GM23338 (cell line): Measurements from ENCODE around the gene MLLT3. TPM values are rescaled to one million over a fixed set of nuclear protein-coding genes. Genes with fewer than 3 reads are reported as not detected.

ENCODE experiments used
- ATAC-seq: fragments of 200-7000 bp; cut with Tn5 transposase; 3 replicates; pipeline ENCODE4 v1.9.1; 2020
- DNase-seq: peaks from one replicate; pipeline ENCODE4 v3.0.0-alpha.2; 2015; ENCODE audit warnings: low spot score
- H2AFZ ChIP-seq: fragments of 200-600 bp; sonication (generic); 2 replicates; pipeline ENCODE4 v1.8.0; 2016; ENCODE audit warnings: antibody characterized with exemption, mild to moderate bottlenecking, moderate library complexity
- H3F3A ChIP-seq: fragments of 200-600 bp; sonication (generic); replicated peaks from 2 replicates; pipeline ENCODE4 v1.8.0; 2017; ENCODE audit warnings: antibody characterized with exemption, mixed run types, low read depth
- H3K27ac ChIP-seq: fragments of 200-600 bp; sonication (generic); 2 replicates; pipeline ENCODE4 v1.6.1; 2016; ENCODE audit warnings: low read depth
- H3K27me3 ChIP-seq: fragments of 200-600 bp; sonication (generic); 2 replicates; pipeline ENCODE4 v1.8.0; 2016; ENCODE audit warnings: mild to moderate bottlenecking, mixed run types, moderate library complexity; ENCODE audit not compliant: insufficient read depth
- H3K36me3 ChIP-seq: fragments of 200-600 bp; sonication (generic); 2 replicates; pipeline ENCODE4 v1.8.0; 2016; ENCODE audit warnings: mild to moderate bottlenecking; ENCODE audit not compliant: insufficient read depth
- H3K4me1 ChIP-seq: fragments of 200-600 bp; sonication (generic); 2 replicates; pipeline ENCODE4 v1.8.0; 2016; ENCODE audit warnings: mild to moderate bottlenecking, moderate library complexity; ENCODE audit not compliant: insufficient read depth
- H3K4me2 ChIP-seq: fragments of 200-600 bp; sonication (generic); 2 replicates; pipeline ENCODE4 v1.7.1; 2017; ENCODE audit warnings: mixed run types
- H3K4me3 ChIP-seq: fragments of 200-600 bp; sonication (generic); 2 replicates; pipeline ENCODE4 v1.6.1; 2016; ENCODE audit warnings: mixed run types
- H3K79me2 ChIP-seq: fragments of 200-600 bp; sonication (generic); replicated peaks from 2 replicates; pipeline ENCODE4 v1.8.0; 2017; ENCODE audit warnings: mild to moderate bottlenecking; ENCODE audit not compliant: insufficient read depth
- H3K9me2 ChIP-seq: fragments of 200-600 bp; sonication (generic); 2 replicates; pipeline ENCODE4 v1.8.0; 2017; ENCODE audit not compliant: insufficient read depth
- H4K20me1 ChIP-seq: fragments of 200-600 bp; sonication (generic); replicated peaks from 2 replicates; pipeline ENCODE4 v1.8.0; 2017; ENCODE audit warnings: mild to moderate bottlenecking; ENCODE audit not compliant: insufficient read depth
- H3K27ac Mint-ChIP-seq: 2 replicates; pipeline ENCODE4 v1.8.0; 2020; ENCODE audit warnings: inconsistent platforms, mild to moderate bottlenecking, moderate library complexity, mixed read lengths
- H3K27me3 Mint-ChIP-seq: 3 replicates; pipeline ENCODE4 v1.8.0; 2022; ENCODE audit warnings: low read depth, mild to moderate bottlenecking, moderate library complexity, mixed read lengths, inconsistent platforms; ENCODE audit not compliant: insufficient read depth, poor library complexity
- H3K36me3 Mint-ChIP-seq: 3 replicates; pipeline ENCODE4 v1.8.0; 2021; ENCODE audit warnings: low read depth, mild to moderate bottlenecking, inconsistent platforms, moderate library complexity, mixed read lengths
- H3K4me1 Mint-ChIP-seq: 3 replicates; pipeline ENCODE4 v1.8.0; 2020; ENCODE audit warnings: mild to moderate bottlenecking, inconsistent platforms, mixed read lengths
- H3K4me3 Mint-ChIP-seq: 3 replicates; pipeline ENCODE4 v1.8.0; 2021; ENCODE audit warnings: moderate library complexity, mild to moderate bottlenecking, inconsistent platforms, mixed read lengths
- H3K9me3 Mint-ChIP-seq: 3 replicates; pipeline ENCODE4 v1.8.0; 2020; ENCODE audit warnings: moderate library complexity, mild to moderate bottlenecking, inconsistent platforms, mixed read lengths
- CREB1 ChIP-seq: fragments of 250-450 bp; sonication (Bioruptor Pico); IDR thresholded peaks from 2 replicates; pipeline ENCODE4 v1.5.0; 2020; ENCODE audit warnings: low read depth, mild to moderate bottlenecking, moderate library complexity
- EZH2 ChIP-seq: fragments of 200-600 bp; sonication (generic); IDR thresholded peaks from one replicate; pipeline ENCODE4 v1.8.0; 2017; ENCODE audit warnings: antibody characterized with exemption, mild to moderate bottlenecking, low read depth; ENCODE audit not compliant: unreplicated experiment
- EZH2phosphoT487 ChIP-seq: fragments of 200-600 bp; sonication (generic); IDR thresholded peaks from one replicate; pipeline ENCODE4 v1.8.1; 2018; ENCODE audit warnings: antibody characterized with exemption; ENCODE audit not compliant: unreplicated experiment
- JUNB ChIP-seq: IDR thresholded peaks from one replicate; pipeline ENCODE4 v1.6.1; 2016; ENCODE audit warnings: antibody characterized with exemption; ENCODE audit not compliant: unreplicated experiment
- NANOG ChIP-seq: IDR thresholded peaks from 2 replicates; pipeline ENCODE4 v1.6.1; 2016; ENCODE audit warnings: antibody characterized with exemption, borderline replicate concordance
- POLR2AphosphoS5 ChIP-seq: IDR thresholded peaks from 2 replicates; pipeline ENCODE4 v1.6.1; 2016; ENCODE audit warnings: antibody characterized with exemption, low read depth
- STAT1 ChIP-seq: IDR thresholded peaks from one replicate; pipeline ENCODE4 v1.6.1; 2016; ENCODE audit warnings: antibody characterized with exemption; ENCODE audit not compliant: unreplicated experiment
- ZNF114 ChIP-seq: fragments of 250-450 bp; sonication (Bioruptor Pico); IDR thresholded peaks from 2 replicates; pipeline ENCODE4 v1.5.0; 2020; ENCODE audit warnings: mild to moderate bottlenecking, moderate library complexity
- ZNF331 ChIP-seq: fragments of 250-450 bp; sonication (Bioruptor Pico); IDR thresholded peaks from 2 replicates; pipeline ENCODE4 v1.5.0; 2020; ENCODE audit warnings: low read depth, mild to moderate bottlenecking, moderate library complexity
- polyA plus RNA-seq: library from polyadenylated mRNA; unstranded; fragments of >200 nt; fragmentation: Nextera tagmentation; extraction: Ambion mirVana; gene quantifications from 2 replicates; pipeline ENCODE4 v1.2.1, GENCODE V29; 2016
- total RNA-seq: library from RNA; depleted of rRNA; stranded (reverse); fragments of >200 nt; shearing (Covaris generic); gene quantifications from 2 replicates; pipeline ENCODE4 v1.2.3, GENCODE V29; 2014
- TF ChIP-seq, protein P1 (sequence below): fragments of 250-450 bp; sonication (Bioruptor Pico); IDR thresholded peaks from 2 replicates; pipeline ENCODE4 v1.5.0; 2020; ENCODE audit warnings: mild to moderate bottlenecking, moderate library complexity
- TF ChIP-seq, protein P2 (sequence below): IDR thresholded peaks from one replicate; pipeline ENCODE4 v1.6.1; 2018; ENCODE audit warnings: antibody characterized with exemption; ENCODE audit not compliant: unreplicated experiment
- TF ChIP-seq, protein P3 (sequence below): IDR thresholded peaks from 2 replicates; pipeline ENCODE4 v1.6.1; 2016; ENCODE audit warnings: antibody characterized with exemption
- TF ChIP-seq, protein P4 (sequence below), 2 experiments: fragments of 200-600 bp in 1 of 2; sonication (generic) in 1 of 2; conservative IDR thresholded peaks; 2 replicates each; pipeline versions ENCODE4 v1.5.1 to v1.6.1; 2016 to 2017; ENCODE audit warnings: antibody characterized with exemption in 2 of 2, low read depth in 2 of 2, mild to moderate bottlenecking in 2 of 2, moderate library complexity in 1 of 2

Gene MLLT3
- total and polyA plus RNA-seq, 2 experiments from 2014 or later: 7.5 to 9.5 TPM

DNA sequence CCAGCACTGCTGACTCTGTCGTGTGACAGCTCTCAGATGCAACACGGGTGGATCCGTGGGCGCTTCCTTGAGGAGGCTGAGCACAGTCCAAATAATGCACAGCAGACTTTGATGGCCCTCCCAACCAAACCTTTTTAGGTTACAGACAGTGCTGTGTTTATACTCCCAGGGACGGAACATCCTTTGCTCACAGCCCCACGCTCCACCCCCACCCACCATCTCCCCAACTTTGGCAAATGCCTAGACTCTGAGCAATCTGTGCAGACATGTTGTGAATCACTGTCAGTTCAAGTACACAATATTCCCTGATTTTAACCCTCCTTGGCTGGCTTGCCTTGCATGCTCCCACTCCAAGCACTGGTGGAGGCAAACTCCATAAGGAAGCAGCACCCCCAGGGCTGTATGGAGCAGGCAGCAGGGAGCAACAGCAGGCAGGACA is 324.6 kb downstream of the MLLT3 start:
- Histone ChIP-seq H3K4me2 (no peak overlapping the region), H2AFZ (no peak overlapping the region)
- TF ChIP-seq JUNB: no peak
- TF ChIP-seq, protein P1, sequence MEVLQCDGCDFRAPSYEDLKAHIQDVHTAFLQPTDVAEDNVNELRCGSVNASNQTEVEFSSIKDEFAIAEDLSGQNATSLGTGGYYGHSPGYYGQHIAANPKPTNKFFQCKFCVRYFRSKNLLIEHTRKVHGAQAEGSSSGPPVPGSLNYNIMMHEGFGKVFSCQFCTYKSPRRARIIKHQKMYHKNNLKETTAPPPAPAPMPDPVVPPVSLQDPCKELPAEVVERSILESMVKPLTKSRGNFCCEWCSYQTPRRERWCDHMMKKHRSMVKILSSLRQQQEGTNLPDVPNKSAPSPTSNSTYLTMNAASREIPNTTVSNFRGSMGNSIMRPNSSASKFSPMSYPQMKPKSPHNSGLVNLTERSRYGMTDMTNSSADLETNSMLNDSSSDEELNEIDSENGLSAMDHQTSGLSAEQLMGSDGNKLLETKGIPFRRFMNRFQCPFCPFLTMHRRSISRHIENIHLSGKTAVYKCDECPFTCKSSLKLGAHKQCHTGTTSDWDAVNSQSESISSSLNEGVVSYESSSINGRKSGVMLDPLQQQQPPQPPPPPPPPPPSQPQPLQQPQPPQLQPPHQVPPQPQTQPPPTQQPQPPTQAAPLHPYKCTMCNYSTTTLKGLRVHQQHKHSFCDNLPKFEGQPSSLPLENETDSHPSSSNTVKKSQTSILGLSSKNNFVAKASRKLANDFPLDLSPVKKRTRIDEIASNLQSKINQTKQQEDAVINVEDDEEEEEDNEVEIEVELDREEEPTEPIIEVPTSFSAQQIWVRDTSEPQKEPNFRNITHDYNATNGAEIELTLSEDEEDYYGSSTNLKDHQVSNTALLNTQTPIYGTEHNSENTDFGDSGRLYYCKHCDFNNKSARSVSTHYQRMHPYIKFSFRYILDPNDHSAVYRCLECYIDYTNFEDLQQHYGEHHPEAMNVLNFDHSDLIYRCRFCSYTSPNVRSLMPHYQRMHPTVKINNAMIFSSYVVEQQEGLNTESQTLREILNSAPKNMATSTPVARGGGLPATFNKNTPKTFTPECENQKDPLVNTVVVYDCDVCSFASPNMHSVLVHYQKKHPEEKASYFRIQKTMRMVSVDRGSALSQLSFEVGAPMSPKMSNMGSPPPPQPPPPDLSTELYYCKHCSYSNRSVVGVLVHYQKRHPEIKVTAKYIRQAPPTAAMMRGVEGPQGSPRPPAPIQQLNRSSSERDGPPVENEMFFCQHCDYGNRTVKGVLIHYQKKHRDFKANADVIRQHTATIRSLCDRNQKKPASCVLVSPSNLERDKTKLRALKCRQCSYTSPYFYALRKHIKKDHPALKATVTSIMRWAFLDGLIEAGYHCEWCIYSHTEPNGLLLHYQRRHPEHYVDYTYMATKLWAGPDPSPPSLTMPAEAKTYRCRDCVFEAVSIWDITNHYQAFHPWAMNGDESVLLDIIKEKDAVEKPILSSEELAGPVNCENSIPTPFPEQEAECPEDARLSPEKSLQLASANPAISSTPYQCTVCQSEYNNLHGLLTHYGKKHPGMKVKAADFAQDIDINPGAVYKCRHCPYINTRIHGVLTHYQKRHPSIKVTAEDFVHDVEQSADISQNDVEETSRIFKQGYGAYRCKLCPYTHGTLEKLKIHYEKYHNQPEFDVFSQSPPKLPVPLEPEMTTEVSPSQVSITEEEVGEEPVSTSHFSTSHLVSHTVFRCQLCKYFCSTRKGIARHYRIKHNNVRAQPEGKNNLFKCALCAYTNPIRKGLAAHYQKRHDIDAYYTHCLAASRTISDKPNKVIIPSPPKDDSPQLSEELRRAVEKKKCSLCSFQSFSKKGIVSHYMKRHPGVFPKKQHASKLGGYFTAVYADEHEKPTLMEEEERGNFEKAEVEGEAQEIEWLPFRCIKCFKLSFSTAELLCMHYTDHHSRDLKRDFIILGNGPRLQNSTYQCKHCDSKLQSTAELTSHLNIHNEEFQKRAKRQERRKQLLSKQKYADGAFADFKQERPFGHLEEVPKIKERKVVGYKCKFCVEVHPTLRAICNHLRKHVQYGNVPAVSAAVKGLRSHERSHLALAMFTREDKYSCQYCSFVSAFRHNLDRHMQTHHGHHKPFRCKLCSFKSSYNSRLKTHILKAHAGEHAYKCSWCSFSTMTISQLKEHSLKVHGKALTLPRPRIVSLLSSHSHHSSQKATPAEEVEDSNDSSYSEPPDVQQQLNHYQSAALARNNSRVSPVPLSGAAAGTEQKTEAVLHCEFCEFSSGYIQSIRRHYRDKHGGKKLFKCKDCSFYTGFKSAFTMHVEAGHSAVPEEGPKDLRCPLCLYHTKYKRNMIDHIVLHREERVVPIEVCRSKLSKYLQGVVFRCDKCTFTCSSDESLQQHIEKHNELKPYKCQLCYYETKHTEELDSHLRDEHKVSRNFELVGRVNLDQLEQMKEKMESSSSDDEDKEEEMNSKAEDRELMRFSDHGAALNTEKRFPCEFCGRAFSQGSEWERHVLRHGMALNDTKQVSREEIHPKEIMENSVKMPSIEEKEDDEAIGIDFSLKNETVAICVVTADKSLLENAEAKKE: no peak
- no peak for TF ChIP-seq NANOG
- no peak for TF ChIP-seq EZH2
- TF ChIP-seq EZH2phosphoT487: no peak
- no peak for TF ChIP-seq ZNF114
- no peak for TF ChIP-seq ZNF331 (CRISPR knock-in tag)
- TF ChIP-seq, protein P2, sequence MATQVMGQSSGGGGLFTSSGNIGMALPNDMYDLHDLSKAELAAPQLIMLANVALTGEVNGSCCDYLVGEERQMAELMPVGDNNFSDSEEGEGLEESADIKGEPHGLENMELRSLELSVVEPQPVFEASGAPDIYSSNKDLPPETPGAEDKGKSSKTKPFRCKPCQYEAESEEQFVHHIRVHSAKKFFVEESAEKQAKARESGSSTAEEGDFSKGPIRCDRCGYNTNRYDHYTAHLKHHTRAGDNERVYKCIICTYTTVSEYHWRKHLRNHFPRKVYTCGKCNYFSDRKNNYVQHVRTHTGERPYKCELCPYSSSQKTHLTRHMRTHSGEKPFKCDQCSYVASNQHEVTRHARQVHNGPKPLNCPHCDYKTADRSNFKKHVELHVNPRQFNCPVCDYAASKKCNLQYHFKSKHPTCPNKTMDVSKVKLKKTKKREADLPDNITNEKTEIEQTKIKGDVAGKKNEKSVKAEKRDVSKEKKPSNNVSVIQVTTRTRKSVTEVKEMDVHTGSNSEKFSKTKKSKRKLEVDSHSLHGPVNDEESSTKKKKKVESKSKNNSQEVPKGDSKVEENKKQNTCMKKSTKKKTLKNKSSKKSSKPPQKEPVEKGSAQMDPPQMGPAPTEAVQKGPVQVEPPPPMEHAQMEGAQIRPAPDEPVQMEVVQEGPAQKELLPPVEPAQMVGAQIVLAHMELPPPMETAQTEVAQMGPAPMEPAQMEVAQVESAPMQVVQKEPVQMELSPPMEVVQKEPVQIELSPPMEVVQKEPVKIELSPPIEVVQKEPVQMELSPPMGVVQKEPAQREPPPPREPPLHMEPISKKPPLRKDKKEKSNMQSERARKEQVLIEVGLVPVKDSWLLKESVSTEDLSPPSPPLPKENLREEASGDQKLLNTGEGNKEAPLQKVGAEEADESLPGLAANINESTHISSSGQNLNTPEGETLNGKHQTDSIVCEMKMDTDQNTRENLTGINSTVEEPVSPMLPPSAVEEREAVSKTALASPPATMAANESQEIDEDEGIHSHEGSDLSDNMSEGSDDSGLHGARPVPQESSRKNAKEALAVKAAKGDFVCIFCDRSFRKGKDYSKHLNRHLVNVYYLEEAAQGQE: no peak
- TF ChIP-seq, protein P3, sequence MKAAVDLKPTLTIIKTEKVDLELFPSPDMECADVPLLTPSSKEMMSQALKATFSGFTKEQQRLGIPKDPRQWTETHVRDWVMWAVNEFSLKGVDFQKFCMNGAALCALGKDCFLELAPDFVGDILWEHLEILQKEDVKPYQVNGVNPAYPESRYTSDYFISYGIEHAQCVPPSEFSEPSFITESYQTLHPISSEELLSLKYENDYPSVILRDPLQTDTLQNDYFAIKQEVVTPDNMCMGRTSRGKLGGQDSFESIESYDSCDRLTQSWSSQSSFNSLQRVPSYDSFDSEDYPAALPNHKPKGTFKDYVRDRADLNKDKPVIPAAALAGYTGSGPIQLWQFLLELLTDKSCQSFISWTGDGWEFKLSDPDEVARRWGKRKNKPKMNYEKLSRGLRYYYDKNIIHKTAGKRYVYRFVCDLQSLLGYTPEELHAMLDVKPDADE: no peak
- TF ChIP-seq, protein P4, sequence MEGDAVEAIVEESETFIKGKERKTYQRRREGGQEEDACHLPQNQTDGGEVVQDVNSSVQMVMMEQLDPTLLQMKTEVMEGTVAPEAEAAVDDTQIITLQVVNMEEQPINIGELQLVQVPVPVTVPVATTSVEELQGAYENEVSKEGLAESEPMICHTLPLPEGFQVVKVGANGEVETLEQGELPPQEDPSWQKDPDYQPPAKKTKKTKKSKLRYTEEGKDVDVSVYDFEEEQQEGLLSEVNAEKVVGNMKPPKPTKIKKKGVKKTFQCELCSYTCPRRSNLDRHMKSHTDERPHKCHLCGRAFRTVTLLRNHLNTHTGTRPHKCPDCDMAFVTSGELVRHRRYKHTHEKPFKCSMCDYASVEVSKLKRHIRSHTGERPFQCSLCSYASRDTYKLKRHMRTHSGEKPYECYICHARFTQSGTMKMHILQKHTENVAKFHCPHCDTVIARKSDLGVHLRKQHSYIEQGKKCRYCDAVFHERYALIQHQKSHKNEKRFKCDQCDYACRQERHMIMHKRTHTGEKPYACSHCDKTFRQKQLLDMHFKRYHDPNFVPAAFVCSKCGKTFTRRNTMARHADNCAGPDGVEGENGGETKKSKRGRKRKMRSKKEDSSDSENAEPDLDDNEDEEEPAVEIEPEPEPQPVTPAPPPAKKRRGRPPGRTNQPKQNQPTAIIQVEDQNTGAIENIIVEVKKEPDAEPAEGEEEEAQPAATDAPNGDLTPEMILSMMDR (conservative IDR thresholded peaks at IDR 0.05; ENCODE audit: low read depth in 2 of 2): no peak
- no peak for TF ChIP-seq POLR2AphosphoS5
- TF ChIP-seq STAT1: no peak
- TF ChIP-seq CREB1 (CRISPR knock-in tag): no peak

More for the DNA sequence above, 324.6 kb downstream of the MLLT3 start:
- no peak overlapping the region for H3K27ac Mint-ChIP-seq
- H3K9me3 Mint-ChIP-seq: peaks cover 23% of the 10 kb centered on the region; the same call in 2 of the 3 replicates
- no peak for DNase-seq
- H3K36me3 ChIP-seq: no peaks in the 10 kb centered on the region
- H3K27ac ChIP-seq: no peak overlapping the region
- H3K4me1 Mint-ChIP-seq: peaks cover 20% of the 10 kb centered on the region
- peaks cover 1% of the 10 kb centered on the region for H3K27me3 Mint-ChIP-seq
- H3K4me1 ChIP-seq: peaks cover 19% of the 10 kb centered on the region
- no peaks in the 10 kb centered on the region for H3F3A ChIP-seq
- H3K4me3 Mint-ChIP-seq: no peak overlapping the region
- H4K20me1 ChIP-seq: no peaks in the 10 kb centered on the region
- ATAC-seq: no peak
- no peak overlapping the region for H3K4me3 ChIP-seq
- H3K79me2 ChIP-seq: no peaks in the 10 kb centered on the region
- no peaks in the 10 kb centered on the region; the same call in 1 of the 2 replicates for H3K9me2 ChIP-seq
- peaks cover 28% of the 10 kb centered on the region for H3K36me3 Mint-ChIP-seq
- no peaks in the 10 kb centered on the region for H3K27me3 ChIP-seq
